SJSA1 (cell line): ENCODE measurements around the gene EIF4EBP3. TPM values are rescaled to one million over a fixed set of nuclear protein-coding genes. Genes with fewer than 3 reads are reported as not detected.

ENCODE experiments used
- DNase-seq, 2 experiments: peaks; one replicate each; pipeline ENCODE4 v3.0.0-alpha.2; 2015 to 2020; ENCODE audit warnings: low spot score in 2 of 2, low read depth in 1 of 2
- H3K27ac ChIP-seq: fragments of 250-450 bp; sonication (Bioruptor Pico); 2 replicates; pipeline ENCODE4 v1.5.1; 2020; ENCODE audit warnings: mild to moderate bottlenecking, moderate library complexity
- H3K27me3 ChIP-seq: fragments of 250-450 bp; sonication (Bioruptor Pico); replicated peaks from 2 replicates; pipeline ENCODE4 v1.5.1; 2020; ENCODE audit warnings: mild to moderate bottlenecking, moderate library complexity
- H3K36me3 ChIP-seq: fragments of 250-450 bp; sonication (Bioruptor Pico); 2 replicates; pipeline ENCODE4 v1.5.1; 2020; ENCODE audit warnings: mild to moderate bottlenecking
- H3K4me1 ChIP-seq: fragments of 250-450 bp; sonication (Bioruptor Pico); replicated peaks from 2 replicates; pipeline ENCODE4 v1.6.1; 2021; ENCODE audit warnings: mild to moderate bottlenecking
- H3K4me3 ChIP-seq: fragments of 250-450 bp; sonication (Bioruptor Pico); 2 replicates; pipeline ENCODE4 v1.5.1; 2020; ENCODE audit warnings: mild to moderate bottlenecking
- H3K9me3 ChIP-seq: fragments of 250-450 bp; sonication (Bioruptor Pico); replicated peaks from 2 replicates; pipeline ENCODE4 v1.5.1; 2020; ENCODE audit warnings: mild to moderate bottlenecking
- total RNA-seq: library from RNA; depleted of rRNA; stranded (reverse); fragments of >200 nt; shearing (Covaris generic); gene quantifications from 2 replicates; pipeline ENCODE4 v1.2.3, GENCODE V29; 2014; rRNA removed

Gene EIF4EBP3
- 1.4 TPM in 1 of 2 replicates, not detected in the other for total RNA-seq

DNA sequence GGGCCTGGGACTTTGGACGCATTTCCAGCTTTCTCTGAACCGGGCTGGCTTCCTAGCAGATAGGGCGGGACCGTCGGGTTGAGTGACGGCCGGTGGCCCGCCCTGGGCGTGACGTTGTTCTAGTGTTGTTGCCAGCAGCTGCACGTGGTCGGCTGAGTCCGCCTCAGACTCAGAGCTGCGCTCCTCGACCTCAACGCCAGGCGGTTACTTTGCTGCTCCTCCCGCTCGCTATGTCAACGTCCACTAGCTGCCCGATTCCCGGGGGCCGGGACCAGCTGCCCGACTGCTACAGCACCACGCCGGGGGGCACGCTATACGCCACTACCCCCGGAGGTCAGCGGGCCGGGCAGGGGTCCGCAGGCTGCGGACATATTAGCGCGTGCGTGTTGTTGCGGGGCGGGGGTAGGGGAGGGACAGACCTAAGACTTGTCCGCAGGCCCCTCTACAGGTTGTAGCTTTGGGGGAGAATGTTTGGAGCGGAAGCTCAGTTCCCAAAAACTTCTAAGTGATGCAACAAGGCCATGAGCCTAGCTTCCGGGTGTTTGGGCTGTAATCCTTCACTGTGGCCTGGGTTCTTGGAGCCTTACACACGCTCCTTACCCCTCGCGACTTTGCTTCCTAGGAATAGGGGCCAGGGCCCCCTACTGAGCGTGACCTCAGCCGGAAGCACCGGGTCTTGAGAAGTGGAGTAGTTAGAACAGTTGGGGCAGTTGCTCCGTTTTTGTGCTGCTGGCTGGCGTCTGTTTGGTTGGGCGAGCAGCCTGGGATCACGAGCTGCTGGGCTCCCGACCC lies at the start of gene EIF4EBP3:
Gene EIF4EBP3 (plus strand): TSS at position 155 of the 792 bp plus-strand sequence. CDS start 76 bp downstream, at position 231.
- H3K4me3 ChIP-seq, result no peak within 1 kb of the TSS
- no peak within 1 kb of the TSS for H3K27ac ChIP-seq
- H3K9me3 ChIP-seq, result no peaks in the 10 kb centered on the region
- peaks cover 68% of the 10 kb centered on the region for H3K36me3 ChIP-seq
- peaks cover 12% of the 10 kb centered on the region for H3K4me1 ChIP-seq
- H3K27me3 ChIP-seq, result no peaks in the 10 kb centered on the region
- DNase-seq, result peak; percentile 81 to 97

DNA sequence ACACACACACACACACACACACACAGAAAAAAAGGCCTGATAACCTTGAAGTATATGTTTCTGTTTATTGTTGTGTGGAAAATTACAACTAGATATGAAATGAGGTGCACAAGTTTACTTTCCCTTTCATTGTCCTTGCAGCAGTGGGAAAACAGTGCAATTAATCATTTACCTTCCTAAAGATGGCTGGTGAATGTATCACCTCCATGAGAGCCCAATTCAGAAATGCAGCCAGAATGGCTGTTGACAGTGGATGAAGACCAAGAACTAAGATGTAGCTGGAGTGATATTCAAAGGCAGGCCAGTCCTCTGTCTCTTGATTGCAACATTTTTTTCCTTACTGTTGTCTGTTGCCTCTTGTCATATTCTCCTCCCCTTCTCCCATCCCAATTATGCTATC lies 49.6 kb upstream of the EIF4EBP3 start:
- Histone ChIP-seq H3K36me3 (peaks cover 36% of the 10 kb centered on the region), H3K27ac (no peak overlapping the region), H3K4me3 (no peak overlapping the region), H3K4me1 (no peaks in the 10 kb centered on the region), H3K9me3 (no peaks in the 10 kb centered on the region), H3K27me3 (no peaks in the 10 kb centered on the region)
- DNase-seq, result no peak

DNA sequence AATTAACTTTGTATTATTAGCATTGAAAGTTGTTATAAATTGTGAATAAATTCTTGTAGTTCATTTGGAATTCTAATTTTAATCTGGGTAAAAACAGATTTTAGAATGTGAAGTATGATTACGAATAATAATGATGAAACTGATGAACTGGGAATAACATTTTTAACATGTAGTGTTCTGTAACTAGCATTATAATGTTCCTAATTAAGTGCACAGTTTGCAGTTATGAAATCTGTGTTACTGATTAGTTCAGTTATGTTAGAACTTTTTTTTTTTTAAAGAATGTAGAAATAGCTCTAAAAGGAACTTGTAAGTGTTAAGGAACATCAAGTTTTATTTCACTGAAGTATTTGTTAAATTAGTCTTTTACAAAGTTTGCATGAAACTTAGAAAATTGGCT lies 48.9 kb upstream of the EIF4EBP3 start:
- H3K4me1 ChIP-seq, result no peaks in the 10 kb centered on the region
- no peaks in the 10 kb centered on the region for H3K27me3 ChIP-seq
- no peak for DNase-seq
- H3K36me3 ChIP-seq, result peaks cover 29% of the 10 kb centered on the region
- H3K27ac ChIP-seq, result no peak overlapping the region
- H3K4me3 ChIP-seq, result no peak overlapping the region
- no peaks in the 10 kb centered on the region for H3K9me3 ChIP-seq

DNA sequence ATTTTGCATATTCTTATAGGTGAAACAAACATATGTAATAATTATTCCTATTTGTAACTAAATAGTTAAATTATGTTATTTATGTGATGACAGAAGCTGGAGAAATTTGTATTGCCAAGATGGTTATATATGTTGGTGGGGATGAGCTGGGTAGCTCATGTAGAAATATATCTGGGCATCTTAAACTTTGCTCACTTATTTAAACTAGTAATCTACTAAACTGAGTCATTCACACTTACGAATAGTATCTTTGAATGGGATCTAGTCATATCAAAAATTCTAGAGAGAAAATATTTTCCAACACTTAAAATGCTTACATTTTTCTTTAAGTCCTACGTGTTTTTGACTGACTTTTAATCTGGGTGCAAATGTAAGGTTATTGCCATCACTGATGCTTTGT lies 44.6 kb upstream of the EIF4EBP3 start:
- Histone ChIP-seq H3K27me3 (no peaks in the 10 kb centered on the region), H3K9me3 (no peaks in the 10 kb centered on the region), H3K27ac (no peak overlapping the region), H3K36me3 (peaks cover 40% of the 10 kb centered on the region), H3K4me3 (no peak overlapping the region), H3K4me1 (no peaks in the 10 kb centered on the region)
- DNase-seq, result no peak

DNA sequence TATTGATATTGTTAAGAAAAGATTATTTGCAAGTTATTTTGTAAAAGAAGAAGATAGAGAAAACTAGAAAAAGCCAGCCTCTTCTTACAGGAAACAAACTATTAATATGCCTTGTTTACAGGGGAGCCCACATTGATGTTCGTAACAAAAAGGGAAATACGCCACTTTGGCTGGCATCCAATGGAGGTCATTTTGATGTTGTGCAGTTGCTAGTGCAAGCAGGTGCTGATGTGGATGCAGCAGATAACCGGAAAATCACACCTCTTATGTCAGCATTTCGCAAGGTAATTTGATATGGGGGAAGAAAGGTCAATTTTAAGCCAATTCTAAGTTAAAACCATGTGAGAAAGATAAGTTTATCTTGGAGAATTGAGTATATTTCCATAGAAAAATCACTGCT lies 37.6 kb upstream of the EIF4EBP3 start:
- DNase-seq, result no peak
- no peaks in the 10 kb centered on the region for H3K4me1 ChIP-seq
- H3K36me3 ChIP-seq, result peaks cover 89% of the 10 kb centered on the region
- H3K27ac ChIP-seq, result no peak overlapping the region
- H3K4me3 ChIP-seq, result no peak overlapping the region
- H3K9me3 ChIP-seq, result no peaks in the 10 kb centered on the region
- H3K27me3 ChIP-seq, result no peaks in the 10 kb centered on the region

DNA sequence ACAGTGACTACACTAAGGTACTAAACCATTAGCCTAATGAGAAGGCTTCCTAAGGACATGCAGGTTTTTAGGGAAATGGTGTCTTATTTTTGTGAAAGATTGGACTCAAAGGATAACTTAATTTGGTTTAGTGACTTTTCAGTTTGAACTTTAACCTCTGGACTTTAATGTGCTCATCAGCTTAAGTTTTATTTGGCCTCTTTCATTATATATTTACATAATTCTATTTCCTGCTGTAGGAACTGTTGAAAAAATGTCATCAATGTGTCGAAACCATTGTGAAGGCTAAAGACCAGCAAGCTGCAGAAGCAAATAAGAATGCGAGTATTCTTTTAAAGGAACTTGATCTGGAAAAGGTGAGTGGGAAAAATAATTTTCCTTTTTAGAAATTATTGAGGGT lies 34.3 kb upstream of the EIF4EBP3 start:
- Histone ChIP-seq H3K9me3 (no peaks in the 10 kb centered on the region), H3K36me3 (peaks cover 75% of the 10 kb centered on the region), H3K4me3 (no peak overlapping the region), H3K27ac (no peak overlapping the region), H3K4me1 (no peaks in the 10 kb centered on the region), H3K27me3 (no peaks in the 10 kb centered on the region)
- no peak for DNase-seq

DNA sequence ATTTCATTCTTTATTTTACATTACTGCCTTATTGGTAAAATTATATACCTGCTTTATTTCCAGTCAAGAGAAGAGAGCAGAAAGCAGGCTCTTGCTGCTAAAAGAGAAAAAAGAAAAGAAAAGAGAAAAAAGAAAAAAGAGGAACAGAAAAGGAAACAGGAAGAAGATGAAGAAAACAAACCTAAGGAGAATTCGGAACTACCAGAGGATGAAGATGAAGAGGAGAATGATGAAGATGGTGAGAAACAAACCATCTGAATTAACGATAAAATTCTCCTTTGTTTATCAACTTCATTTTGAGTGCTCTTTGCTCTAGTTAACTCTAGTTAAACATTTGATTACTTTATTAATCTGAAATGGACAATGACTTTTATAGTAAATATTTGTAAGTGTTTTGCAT lies 23.5 kb upstream of the EIF4EBP3 start:
- H3K9me3 ChIP-seq, result no peaks in the 10 kb centered on the region
- DNase-seq, result no peak
- no peak overlapping the region for H3K27ac ChIP-seq
- no peaks in the 10 kb centered on the region for H3K27me3 ChIP-seq
- H3K4me3 ChIP-seq, result no peak overlapping the region
- peaks cover 68% of the 10 kb centered on the region for H3K36me3 ChIP-seq
- no peaks in the 10 kb centered on the region for H3K4me1 ChIP-seq

DNA sequence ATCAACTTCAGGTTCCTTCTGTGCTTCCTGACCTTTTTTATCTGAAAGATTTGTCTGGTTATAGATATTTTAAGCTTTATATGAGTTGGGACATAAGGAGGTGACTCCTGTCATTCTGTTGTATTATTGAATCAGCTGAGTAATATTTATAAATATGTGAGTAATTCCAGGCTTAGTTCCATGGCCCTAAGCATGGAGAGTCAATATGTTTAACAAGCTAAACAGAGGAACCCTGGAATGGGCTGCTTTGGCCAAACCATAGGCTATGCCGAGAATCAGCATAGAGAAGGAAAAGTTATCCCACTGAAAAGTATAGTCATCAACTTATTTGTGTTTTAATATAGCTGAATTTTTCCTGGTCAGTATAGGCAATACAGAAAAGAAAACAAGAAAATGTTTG lies 7.2 kb upstream of the EIF4EBP3 start:
- no peak for DNase-seq
- Histone ChIP-seq H3K9me3 (no peaks in the 10 kb centered on the region), H3K4me1 (no peaks in the 10 kb centered on the region), H3K36me3 (peaks cover 82% of the 10 kb centered on the region), H3K27ac (no peak overlapping the region), H3K27me3 (no peaks in the 10 kb centered on the region), H3K4me3 (no peak overlapping the region)

DNA sequence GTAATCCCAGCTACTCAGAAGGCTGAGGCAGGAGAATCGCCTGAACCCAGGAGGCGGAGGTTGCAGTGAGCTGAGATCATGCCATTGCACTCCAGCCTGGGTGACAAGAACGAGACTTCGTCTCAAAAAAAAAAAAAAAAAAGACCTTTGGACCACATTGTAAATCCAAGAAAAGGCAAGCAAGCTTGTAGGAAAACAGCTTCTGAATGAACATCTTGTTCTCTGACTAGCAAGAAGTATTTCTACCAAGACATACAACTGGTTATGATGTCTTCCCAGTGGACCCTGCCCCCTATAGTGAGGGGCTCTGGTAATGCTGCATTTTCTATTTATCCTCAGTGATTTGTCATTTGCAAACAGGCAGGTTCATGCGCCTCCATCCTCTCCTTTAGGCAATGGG lies 4.5 kb upstream of the EIF4EBP3 start:
- Histone ChIP-seq H3K4me1 (peaks cover 12% of the 10 kb centered on the region), H3K27me3 (no peaks in the 10 kb centered on the region), H3K9me3 (no peaks in the 10 kb centered on the region), H3K36me3 (peaks cover 64% of the 10 kb centered on the region), H3K4me3 (no peak overlapping the region), H3K27ac (no peak overlapping the region)
- no peak for DNase-seq

DNA sequence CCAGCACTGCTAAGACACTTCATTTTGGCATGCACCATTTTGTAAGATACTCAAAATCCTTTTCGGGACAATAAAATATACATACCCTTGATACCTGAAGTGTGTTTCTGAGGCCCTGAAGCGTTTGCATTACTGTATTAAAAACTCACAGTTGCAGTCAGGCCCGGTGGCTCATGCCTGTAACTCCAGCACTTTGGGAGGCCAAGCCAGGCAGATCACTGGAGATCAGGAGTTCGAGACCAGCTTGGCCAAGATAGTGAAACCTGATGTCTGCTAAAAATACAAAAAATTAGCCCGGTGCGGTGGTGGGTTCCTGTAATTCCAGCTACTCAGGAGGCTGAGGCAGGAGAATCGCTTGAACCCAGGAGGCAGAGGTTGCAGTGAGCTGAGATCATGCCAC lies 2.5 kb upstream of the EIF4EBP3 start:
- H3K4me1 ChIP-seq, result peaks cover 12% of the 10 kb centered on the region
- no peak overlapping the region for H3K4me3 ChIP-seq
- H3K27me3 ChIP-seq, result no peaks in the 10 kb centered on the region
- no peak for DNase-seq
- no peak overlapping the region for H3K27ac ChIP-seq
- no peaks in the 10 kb centered on the region for H3K9me3 ChIP-seq
- peaks cover 67% of the 10 kb centered on the region for H3K36me3 ChIP-seq

DNA sequence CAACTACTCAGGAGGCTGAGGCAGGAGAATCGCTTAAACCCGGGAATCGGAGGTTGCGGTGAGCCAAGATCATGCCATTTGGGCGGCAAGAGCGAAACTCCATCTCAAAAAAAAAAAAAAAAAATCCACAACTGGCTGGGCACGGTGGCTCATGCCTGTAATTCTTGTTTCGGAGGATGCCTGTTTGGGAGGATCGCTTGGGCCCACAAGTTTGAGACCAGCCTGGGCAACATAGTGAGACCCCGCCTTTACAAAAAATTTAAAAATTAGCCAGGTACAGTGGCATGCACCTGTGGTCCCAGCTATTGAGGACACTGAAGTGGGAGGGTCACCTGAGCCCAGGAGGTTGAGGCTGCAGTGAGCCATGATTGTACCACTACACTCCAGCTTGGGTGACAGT lies 1.9 kb upstream of the EIF4EBP3 start:
- Histone ChIP-seq H3K27ac (no peak overlapping the region), H3K36me3 (peaks cover 67% of the 10 kb centered on the region), H3K27me3 (no peaks in the 10 kb centered on the region), H3K9me3 (no peaks in the 10 kb centered on the region), H3K4me1 (peaks cover 12% of the 10 kb centered on the region), H3K4me3 (no peak overlapping the region)
- DNase-seq, result no peak

DNA sequence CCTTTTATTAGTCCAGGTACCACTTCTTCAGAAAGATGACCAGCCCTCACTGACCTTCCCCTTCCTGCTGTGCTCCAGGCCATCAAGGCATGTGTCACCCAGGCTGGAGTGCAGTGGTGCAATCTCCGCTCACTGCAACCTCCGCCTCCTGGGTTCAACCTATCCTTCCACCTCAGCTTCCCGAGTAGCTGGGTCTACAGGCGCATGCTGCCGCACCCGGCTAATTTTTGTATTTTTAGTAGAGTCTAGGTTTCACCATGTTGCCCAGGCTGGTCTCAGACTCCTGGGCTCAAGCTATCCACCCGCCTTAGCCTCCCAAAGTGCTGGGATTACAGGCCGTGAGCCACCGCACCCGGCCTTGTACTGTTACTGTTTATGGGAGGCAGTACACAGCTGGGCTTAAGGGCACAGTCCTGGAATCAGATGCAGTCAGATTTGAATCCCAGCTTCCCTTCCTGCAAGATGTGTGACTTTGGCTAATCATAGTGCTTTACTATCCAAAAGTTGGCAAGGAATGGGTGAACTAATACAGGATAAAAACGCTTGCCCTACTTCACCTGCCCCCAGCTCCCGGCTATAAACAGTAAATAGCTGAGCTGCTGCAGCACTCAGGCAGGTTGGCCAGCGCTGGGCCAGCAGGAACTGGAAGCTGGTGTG lies 483 bp upstream of the EIF4EBP3 start:
- no peaks in the 10 kb centered on the region for H3K27me3 ChIP-seq
- DNase-seq, result peak in 1 of 2 experiments; percentile 41
- no peaks in the 10 kb centered on the region for H3K9me3 ChIP-seq
- no peak overlapping the region for H3K4me3 ChIP-seq
- peaks cover 67% of the 10 kb centered on the region for H3K36me3 ChIP-seq
- H3K27ac ChIP-seq, result no peak overlapping the region
- H3K4me1 ChIP-seq, result peaks cover 12% of the 10 kb centered on the region

DNA sequence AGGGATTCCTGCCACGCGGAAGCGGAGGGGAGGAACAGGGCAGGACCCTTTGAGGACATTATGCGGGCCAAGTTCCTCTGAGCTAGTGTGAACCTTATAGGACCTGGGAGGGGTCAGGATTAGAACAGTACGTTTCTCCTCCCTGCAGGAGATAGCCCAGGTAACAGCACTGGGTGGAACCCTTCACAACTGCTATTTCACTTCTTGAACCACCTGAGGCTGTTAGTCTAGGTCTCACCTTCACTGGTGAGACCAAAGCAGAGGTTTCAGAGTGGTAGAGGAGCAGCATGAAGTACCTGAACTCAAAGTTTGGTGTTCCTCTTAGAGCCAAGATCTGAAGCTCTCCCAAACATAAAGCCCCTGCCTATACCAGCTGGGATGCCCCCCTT lies 832 bp downstream of the EIF4EBP3 start:
- Histone ChIP-seq H3K9me3 (no peaks in the 10 kb centered on the region), H3K4me3 (no peak overlapping the region)

DNA sequence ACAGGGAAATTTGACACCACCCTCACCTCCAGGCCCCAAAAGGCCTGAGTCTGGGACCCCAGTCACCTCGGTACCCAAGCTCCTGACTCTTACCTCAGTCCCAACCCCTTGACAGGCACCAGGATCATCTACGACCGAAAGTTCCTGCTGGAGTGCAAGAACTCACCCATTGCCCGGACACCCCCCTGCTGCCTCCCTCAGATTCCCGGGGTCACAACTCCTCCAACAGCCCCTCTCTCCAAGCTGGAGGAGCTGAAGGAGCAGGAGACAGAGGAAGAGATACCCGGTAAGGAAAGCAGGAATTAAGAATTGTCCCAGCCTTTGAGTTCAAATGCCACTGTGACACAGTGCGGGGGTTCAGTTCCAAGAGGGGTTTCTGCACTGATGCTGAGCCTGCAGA lies 1.3 kb downstream of the EIF4EBP3 start:
- H3K4me3 ChIP-seq, result no peak overlapping the region
- no peaks in the 10 kb centered on the region for H3K9me3 ChIP-seq
- H3K4me1 ChIP-seq, result peaks cover 15% of the 10 kb centered on the region
- peaks cover 71% of the 10 kb centered on the region for H3K36me3 ChIP-seq
- H3K27ac ChIP-seq, result no peak overlapping the region
- DNase-seq, result no peak
- no peaks in the 10 kb centered on the region for H3K27me3 ChIP-seq

More for the DNA sequence above, 832 bp downstream of the EIF4EBP3 start:
- Histone ChIP-seq H3K36me3 (peaks cover 71% of the 10 kb centered on the region), H3K4me1 (peaks cover 12% of the 10 kb centered on the region), H3K27ac (no peak overlapping the region), H3K27me3 (no peaks in the 10 kb centered on the region)
- no peak for DNase-seq
